HG03066 (cell line): ENCODE results near the gene ZFPM1.

Experiments
- ATAC-seq: cut with Tn5 transposase; IDR thresholded peaks from one replicate; pipeline ENCODE4 v1.9.1; 2021; ENCODE audit warnings: low read depth; ENCODE audit not compliant: unreplicated experiment

ZFPM1 gene

DNA sequence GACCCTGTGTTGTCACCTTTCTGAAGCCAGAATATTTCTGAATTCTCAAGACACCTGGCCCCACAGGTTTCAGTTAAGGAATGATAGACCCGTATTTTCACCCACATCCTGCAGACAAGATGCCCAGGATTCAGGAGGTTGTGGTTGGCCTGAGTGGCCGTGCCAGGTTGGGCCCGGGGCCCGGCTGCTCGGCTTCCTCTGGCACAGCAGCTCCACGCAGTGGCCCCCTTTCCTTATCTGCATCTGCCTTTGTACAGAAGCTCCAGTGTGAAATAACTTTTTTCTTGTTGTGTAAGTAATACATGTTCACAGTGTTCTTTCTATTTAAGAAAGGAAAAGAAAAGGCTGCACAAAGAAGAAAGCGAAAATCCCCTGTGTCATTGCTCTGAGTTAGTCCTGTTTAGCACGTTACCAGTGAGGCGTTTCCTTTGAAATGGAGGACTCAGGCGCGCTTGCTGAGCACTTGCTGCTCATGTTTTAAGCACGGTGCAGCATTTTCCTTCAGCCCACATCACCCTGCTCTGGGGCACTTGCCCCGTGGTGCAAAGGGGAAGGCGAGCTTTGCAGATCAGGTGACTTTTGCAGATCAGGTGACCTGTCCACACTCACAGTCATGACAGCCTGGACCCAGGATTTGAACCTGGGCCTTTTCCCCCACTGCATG lies 130.0 kb downstream of the ZFPM1 start:
- ATAC-seq: no peak

DNA sequence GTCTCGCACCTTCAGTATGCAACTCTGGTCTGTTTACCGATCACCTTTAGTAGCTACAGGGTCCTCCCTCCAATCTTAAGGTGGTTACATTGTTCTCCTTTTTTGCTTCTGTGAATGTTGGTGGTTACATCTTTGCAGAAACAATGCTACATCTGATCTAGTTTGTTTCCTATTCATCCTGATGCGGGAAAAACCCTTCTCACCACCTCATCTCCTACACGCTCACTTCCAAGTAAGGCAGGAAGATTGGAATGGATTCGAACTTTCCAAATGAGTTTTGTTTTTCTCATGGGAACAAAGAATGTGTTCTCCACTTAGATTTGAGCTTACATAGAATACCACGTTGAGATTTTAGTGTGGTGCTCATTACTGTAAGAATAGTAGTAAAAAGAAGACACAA lies 131.6 kb downstream of the ZFPM1 start:
- ATAC-seq: no peak

DNA sequence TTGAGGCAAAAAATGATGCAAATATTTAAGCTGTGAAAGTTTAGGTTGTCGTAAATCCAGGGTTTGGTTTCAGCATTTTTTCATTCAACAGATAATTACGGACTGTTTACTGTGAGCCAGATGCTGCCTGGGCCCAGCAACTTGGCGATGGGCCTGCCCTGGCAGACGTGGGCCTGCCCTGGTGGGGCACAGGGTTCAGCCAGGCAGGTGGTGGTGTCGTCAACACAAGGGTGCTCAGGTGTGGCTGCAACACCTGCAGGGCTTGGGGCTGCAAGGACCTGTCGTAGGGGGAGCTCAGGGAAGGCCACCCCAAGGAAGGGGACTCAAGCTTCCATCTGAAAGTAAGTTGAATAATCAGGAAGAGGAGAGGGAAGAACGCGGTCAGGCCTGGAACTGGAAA lies 132.2 kb downstream of the ZFPM1 start:
- ATAC-seq: no peak

DNA sequence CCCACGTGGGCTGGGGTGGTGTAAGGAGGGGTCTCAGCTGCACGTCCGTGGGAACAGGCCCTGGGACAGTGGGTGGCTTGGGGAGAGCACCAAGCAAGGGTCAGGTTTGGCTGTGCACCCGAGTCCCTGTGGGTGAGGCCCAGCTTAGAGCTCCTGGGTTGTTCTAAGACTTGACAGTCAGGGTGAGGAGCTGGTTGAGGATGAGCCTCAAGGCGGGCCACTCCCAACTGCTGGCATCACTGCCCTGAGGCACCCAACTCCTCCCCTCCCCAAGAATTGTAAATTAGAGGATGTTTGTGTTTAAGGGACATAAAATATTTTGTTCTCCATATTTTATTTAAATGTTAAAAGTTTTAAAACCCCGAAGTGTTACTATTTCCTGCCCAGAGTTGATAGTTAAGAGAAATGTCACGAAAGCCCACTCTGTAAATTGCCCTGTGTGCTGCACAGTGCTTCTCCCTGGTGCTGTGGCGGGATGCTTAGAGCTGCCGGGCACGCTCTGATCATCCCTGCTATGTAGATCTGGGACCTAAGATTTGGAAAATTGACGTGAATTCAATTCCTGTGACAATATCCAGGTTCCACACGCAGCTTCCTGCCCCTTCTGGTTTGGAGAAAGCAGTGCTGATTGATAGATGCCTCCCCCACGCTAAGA lies 133.0 kb downstream of the ZFPM1 start:
- ATAC-seq: no peak
